HG03354 (cell line): Measurements from ENCODE around the gene CLCN3.
A peak's percentile ranks its signal among the peaks of the same experiment; 100 is the strongest.
"Not testable (repeated sequence)": the region's sequence is repeated elsewhere in the genome, so short reads cannot be mapped to it uniquely, and the experiment has no call there.

Source experiments
- ATAC-seq: cut with Tn5 transposase; IDR thresholded peaks from one replicate; pipeline ENCODE4 v1.9.1; 2021; ENCODE audit warnings: mild to moderate bottlenecking; ENCODE audit not compliant: unreplicated experiment, poor library complexity, severe bottlenecking

The CLCN3 gene

DNA sequence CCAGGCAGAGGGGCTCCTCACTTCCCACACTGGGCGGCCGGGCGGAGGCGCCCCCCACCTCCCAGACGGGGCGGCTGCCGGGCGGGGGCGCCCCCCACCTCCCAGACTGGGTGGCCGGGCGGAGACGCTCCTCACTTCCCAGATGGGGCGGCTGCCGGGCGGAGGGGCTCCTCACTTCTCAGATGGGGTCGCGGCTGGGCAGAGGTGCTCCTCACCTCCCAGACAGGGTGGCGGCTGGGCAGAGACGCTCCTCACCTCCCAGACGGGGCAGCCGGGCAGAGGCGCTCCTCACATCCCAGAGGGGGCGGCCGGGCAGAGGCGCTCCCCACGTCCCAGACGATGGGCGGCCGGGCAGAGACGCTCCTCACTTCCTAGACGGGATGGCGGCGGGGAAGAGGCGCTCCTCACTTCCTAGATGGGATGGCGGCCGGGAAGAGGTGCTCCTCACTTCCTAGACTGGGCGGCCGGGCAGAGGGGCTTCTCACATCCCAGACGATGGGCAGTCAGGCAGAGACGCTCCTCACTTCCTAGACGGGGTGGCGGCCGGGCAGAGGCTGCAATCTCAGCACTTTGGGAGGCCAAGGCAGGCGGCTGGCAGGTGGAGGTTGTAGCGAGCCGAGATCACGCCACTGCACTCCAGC is 58.7 kb downstream of the CLCN3 start:
- not testable (repeated sequence) for ATAC-seq

DNA sequence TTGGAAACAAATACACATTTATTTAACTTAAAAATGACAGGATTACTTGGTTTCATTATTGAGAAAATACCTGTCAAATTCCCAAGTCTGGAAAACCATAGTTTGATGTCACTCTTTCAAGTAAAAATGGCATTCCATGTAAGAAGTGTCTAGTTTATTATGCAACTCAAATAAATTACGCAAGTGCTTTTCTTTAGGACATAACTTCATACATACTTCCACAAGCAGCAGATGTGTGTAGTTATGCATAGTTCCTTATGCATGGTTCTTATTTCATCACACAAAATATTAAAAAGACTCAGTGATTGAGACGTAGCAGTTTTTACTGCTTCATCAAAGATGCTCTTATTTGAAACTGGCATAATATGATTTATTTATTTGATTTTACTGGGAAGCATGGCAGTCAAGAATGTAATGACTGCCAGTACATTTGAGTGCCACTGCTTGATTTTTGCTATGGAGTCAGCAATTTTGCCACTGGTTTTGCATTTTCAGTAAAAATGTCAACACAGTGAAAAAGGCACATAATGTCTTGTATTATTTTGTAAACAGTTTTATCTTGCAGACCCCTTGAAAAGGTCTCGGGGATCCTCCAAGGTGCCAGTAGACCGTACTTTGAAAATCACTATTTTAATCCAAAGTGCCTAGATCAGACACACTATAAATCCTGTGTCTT is 62.1 kb downstream of the CLCN3 start:
- no peak for ATAC-seq

DNA sequence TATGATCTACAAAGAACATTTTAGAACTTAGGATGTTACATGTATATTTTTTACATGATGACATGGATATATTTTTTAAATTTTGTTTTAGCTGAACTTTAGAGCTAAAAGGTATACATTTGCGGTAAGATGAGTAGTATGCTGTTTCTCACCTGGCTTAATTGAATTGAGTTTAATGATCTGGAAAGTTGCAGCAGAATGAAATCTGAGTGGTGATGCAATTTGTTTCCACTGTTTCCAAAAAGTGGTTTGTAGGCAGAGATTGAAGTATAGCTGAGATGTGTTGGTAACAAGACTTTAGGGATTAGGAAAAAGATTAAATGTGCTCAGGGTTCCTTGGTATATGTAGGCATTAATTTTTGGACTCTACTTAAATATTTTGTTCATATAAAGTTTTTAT is 69.3 kb downstream of the CLCN3 start:
- no peak for ATAC-seq

GRCh38 chr4:169690787-169691186 is 70.4 kb downstream of the CLCN3 start:
- ATAC-seq: no peak

DNA sequence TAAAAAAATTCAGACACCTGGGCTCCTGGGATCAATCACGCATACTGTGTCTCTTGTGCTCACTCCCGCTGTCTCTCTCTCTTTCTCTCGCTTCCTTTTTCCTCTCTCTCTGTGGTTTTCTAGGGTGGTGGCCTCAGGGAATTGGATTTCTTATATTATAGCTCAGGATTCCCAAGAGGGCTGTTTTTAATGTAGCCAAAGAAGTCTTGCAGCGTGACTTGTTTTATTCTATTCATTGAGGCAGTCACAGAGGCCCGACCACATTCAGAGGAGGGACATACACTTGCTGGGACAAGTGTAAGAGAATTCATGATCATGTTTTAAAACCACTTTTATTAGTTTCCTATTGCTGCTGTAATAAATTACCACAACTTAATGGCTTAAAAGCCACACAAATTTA is 78.0 kb downstream of the CLCN3 start:
- no peak for ATAC-seq

- no peak for ATAC-seq
Observed at GRCh38 chr4:169707958-169708643, 87.7 kb downstream of the CLCN3 start.

DNA sequence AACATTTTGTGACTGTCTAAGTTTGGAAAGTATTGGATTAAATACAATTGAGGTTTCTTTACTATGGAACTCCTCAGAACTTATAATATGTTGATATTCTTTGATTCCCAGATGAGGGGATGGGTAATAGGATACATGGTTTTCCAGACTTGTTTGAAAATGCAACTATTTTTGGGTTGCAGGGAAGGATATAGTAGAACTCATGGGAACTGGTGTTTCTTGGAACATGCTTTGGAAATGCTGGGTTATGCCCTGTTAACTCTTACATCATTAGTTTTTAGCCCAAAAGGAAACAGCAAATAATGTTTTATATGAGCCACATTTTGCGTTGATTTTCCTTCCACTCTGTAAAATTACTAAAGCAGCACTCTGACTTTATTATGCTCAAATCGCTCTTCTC is 95.4 kb downstream of the CLCN3 start:
- no peak for ATAC-seq

DNA sequence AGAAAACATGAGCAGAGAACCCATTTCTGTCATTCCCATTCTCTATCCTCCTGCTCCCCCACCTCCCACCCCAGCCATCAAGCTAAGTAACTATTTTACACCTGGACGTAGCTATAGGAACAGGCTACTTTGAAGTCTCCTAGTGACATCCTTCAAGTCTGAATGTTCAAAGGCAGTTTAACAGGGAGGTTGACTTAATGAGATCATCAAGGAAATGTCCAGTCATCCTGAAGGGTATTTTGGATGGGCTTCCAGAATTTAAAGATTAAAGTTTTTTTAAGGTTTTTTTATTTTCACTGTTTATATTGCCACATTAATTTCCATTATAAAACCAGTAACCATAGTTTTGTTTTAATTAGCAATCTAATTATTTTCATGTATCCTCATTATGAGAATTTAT is 96.3 kb downstream of the CLCN3 start:
- no peak for ATAC-seq

GRCh38 chr4:169720529-169720928 is 100.2 kb downstream of the CLCN3 start:
- no peak for ATAC-seq

GRCh38 chr4:169723207-169723965 is 103.0 kb downstream of the CLCN3 start:
- no peak for ATAC-seq

DNA sequence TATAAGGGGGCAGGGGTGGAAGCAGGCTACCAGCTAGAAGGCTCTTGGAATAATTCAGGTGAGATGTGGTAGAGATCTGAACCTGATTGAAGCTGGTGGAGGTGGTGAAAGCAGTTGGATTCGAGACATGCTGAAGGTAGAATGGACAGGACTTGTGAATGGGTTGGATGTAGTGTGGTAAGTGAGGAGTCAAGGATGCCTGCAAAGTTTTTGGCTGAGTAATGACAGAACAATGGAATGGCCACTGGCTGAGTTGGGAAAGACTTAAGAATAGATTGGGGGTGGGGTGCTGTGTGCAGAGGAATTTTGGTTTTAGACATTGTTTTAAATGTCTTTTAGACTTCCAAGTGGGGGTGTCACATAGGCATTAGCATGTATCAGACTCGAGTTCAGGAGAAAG is 103.9 kb downstream of the CLCN3 start:
- no peak for ATAC-seq

DNA sequence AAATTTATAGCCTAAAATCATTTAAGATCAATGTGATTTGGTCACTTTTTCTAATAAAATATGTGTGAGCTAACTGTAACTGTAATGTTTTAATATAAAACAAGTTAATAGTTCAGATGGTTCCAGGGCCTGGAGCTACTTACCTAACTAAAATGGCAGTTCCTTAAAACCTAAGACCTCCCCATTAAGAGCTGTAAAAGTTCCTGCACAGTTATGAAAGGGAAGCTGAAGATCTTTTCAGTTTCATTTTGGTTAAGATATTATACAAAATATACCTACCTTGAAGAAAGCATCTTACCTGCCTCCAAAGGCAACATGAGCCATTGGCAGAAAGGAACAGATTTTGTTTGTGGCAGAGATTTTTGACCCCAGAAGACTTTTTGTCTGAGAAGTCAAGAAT is 107.2 kb downstream of the CLCN3 start:
- no peak for ATAC-seq

GRCh38 chr4:169730564-169730963 is 110.2 kb downstream of the CLCN3 start:
- no peak for ATAC-seq

- not testable (repeated sequence) for ATAC-seq
Observed at GRCh38 chr4:169738604-169739003, 118.2 kb downstream of the CLCN3 start.

DNA sequence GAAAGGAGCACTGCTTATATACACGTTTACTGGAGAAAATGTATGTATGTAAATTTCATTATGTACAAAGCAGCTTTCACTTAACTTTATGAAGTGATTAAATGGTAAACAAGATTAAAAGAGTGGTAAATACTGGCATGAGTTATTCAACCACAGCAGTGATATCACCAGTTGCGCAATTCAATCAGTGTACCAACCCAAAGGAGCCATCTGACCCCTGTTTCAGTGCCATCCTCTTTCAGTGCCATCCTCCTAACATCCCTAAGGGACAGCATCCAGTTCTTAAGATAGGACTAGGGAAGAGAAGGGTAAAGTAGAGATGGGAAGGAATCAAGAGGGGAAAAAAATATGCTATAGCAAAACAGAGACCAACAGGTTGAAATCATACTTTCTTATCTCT is 121.2 kb downstream of the CLCN3 start:
- no peak for ATAC-seq

GRCh38 chr4:169744601-169745000 is 124.2 kb downstream of the CLCN3 start:
- ATAC-seq: no peak

DNA sequence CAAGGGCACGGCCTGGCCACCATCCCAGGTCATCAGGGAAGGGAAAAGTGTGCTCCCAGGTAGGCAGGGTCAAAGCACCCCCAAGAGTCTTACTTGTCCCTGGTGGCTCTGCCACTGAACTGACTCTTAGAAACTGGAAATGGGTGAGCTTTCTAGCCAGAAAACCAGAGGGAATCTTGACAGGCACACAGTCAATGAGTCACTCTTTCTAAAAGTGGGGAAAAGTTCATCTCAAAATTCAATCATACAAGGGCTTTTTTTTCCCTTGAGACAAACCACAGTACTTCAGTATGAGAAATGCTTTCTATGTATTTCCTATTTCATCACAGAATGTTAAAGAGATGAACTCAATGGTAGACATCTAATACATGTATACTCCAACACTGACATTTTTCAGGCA is 124.9 kb downstream of the CLCN3 start:
- ATAC-seq: no peak

DNA sequence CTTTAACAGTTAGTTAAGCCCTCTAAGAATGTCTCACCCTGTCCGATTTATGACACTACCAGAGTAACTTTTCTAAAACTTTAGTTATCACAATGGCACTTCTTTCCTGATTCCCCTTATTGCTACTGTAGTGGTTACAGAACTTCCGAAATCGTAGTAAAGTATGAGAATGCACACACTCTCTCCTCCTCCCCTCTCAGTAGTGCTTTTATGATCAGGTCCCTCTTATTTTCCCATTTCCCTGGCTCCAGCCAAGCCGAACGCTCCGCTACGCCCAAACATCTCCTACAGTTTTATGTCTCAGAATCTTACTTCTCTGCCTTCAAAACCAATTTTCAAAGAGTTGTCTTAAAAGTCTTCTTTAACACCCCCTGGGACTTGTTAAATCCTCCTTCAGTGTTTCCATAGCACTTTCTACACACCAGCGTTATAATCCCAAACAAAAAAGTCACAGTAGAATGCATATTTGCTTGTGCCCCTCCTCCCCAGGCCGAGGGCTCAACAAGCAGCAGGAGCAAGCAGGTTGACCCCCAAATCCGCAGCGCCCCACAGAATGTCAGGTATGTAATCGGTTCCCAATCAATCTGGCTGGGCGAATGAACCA is 136.7 kb downstream of the CLCN3 start:
- ATAC-seq: peak; percentile 8

GRCh38 chr4:169757575-169758184 is 137.3 kb downstream of the CLCN3 start, which contains the start of gene HPF1:
Gene HPF1, minus strand, starts transcription at chr4:169757944. Its CDS starts 67 bp downstream, at chr4:169757877.
- peak; percentile 98 for ATAC-seq
